ENCODE results near the gene CD22.
A peak's percentile ranks its signal among the peaks of the same experiment; 100 is the strongest.

Gene CD22

GRCh38 chr19:35336166-35336955 lies 7.4 kb downstream of the CD22 start:
- TF ChIP-seq EZH2phosphoT487 (IDR thresholded peaks at IDR 0.05; ENCODE audit: borderline replicate concordance, low read length) (no peak), CTCF (IDR thresholded peaks at IDR 0.05; ENCODE audit: low read depth, low read length, poor library complexity, severe bottlenecking) (no peak)
- no peaks in the 10 kb centered on the region for H3K9me3 ChIP-seq (ENCODE audit: control insufficient read depth, insufficient read depth, low read length)
- peaks cover 89% of the 10 kb centered on the region for H3K79me2 ChIP-seq (ENCODE audit: control insufficient read depth, low read length)
- H3K4me2 ChIP-seq (ENCODE audit: low read length) = peak overlapping the region; percentile 9; the same call in 1 of the 2 replicates
- peaks cover 100% of the 10 kb centered on the region for H3K36me3 ChIP-seq (ENCODE audit: control insufficient read depth, low read length)
- peaks cover 96% of the 10 kb centered on the region for H3K4me1 ChIP-seq (ENCODE audit: control insufficient read depth, low read length)
- no peaks in the 10 kb centered on the region for H3K9me2 ChIP-seq (replicated peaks; ENCODE audit: control insufficient read depth, low read length)
- no peak overlapping the region; the same call in 1 of the 2 replicates for H3K4me3 ChIP-seq (ENCODE audit: low read length)
- H4K20me1 ChIP-seq (ENCODE audit: control insufficient read depth, insufficient read depth, low read depth, low read length) = peaks cover 37% of the 10 kb centered on the region
- H3F3A ChIP-seq (ENCODE audit: control insufficient read depth, insufficient read depth) = peaks cover 60% of the 10 kb centered on the region
- H3K27me3 ChIP-seq (ENCODE audit: control insufficient read depth, low read length) = no peaks in the 10 kb centered on the region
- H3K27ac ChIP-seq (ENCODE audit: low read depth, low read length) = 0 out of 2 replicates have a peak overlapping the region, but pooled peaks have one; percentile 24

- no peaks in the 10 kb centered on the region for H3K9me2 ChIP-seq (replicated peaks; ENCODE audit: control insufficient read depth, low read length)
- peaks cover 57% of the 10 kb centered on the region for H3F3A ChIP-seq (ENCODE audit: control insufficient read depth, insufficient read depth)
- peaks cover 97% of the 10 kb centered on the region for H3K4me1 ChIP-seq (ENCODE audit: control insufficient read depth, low read length)
- peaks cover 82% of the 10 kb centered on the region for H3K79me2 ChIP-seq (ENCODE audit: control insufficient read depth, low read length)
- peak overlapping the region; percentile 23; the same call in 1 of the 2 replicates for H3K4me2 ChIP-seq (ENCODE audit: low read length)
- peaks cover 42% of the 10 kb centered on the region for H4K20me1 ChIP-seq (ENCODE audit: control insufficient read depth, insufficient read depth, low read depth, low read length)
- no peaks in the 10 kb centered on the region for H3K9me3 ChIP-seq (ENCODE audit: control insufficient read depth, insufficient read depth, low read length)
- 0 out of 2 replicates have a peak overlapping the region, but pooled peaks have one; percentile 24 for H3K27ac ChIP-seq (ENCODE audit: low read depth, low read length)
- H3K4me3 ChIP-seq (ENCODE audit: low read length) = 0 out of 2 replicates have a peak overlapping the region, but pooled peaks have one; percentile 12
- no peaks in the 10 kb centered on the region for H3K27me3 ChIP-seq (ENCODE audit: control insufficient read depth, low read length)
- peaks cover 100% of the 10 kb centered on the region for H3K36me3 ChIP-seq (ENCODE audit: control insufficient read depth, low read length)
- TF ChIP-seq CTCF (IDR thresholded peaks at IDR 0.05; ENCODE audit: low read depth, low read length, poor library complexity, severe bottlenecking) (no peak), EZH2phosphoT487 (IDR thresholded peaks at IDR 0.05; ENCODE audit: borderline replicate concordance, low read length) (no peak)
Measured at GRCh38 chr19:35337097-35337983, 8.4 kb downstream of the CD22 start.

DNA sequence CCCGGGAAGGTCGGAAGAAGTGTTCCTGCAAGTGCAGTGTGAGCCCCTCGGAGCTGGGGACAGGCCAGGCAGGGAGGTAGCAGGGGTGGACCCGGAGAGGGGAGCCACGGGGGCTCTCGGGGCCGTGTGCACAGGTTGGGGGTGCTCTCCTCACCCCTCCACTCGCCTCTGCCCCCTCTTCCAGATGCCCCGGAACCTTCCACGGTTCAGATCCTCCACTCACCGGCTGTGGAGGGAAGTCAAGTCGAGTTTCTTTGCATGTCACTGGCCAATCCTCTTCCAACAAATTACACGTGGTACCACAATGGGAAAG lies 9.0 kb downstream of the CD22 start:
- H3K4me1 ChIP-seq (ENCODE audit: control insufficient read depth, low read length) = peaks cover 97% of the 10 kb centered on the region
- peak overlapping the region; percentile 23 for H3K4me2 ChIP-seq (ENCODE audit: low read length)
- no peak for TF ChIP-seq EZH2phosphoT487 (IDR thresholded peaks at IDR 0.05; ENCODE audit: borderline replicate concordance, low read length)
- no peak for TF ChIP-seq CTCF (IDR thresholded peaks at IDR 0.05; ENCODE audit: low read depth, low read length, poor library complexity, severe bottlenecking)
- peaks cover 46% of the 10 kb centered on the region for H4K20me1 ChIP-seq (ENCODE audit: control insufficient read depth, insufficient read depth, low read depth, low read length)
- no peaks in the 10 kb centered on the region for H3K27me3 ChIP-seq (ENCODE audit: control insufficient read depth, low read length)
- H3F3A ChIP-seq (ENCODE audit: control insufficient read depth, insufficient read depth) = peaks cover 57% of the 10 kb centered on the region
- H3K79me2 ChIP-seq (ENCODE audit: control insufficient read depth, low read length) = peaks cover 76% of the 10 kb centered on the region
- H3K9me2 ChIP-seq (replicated peaks; ENCODE audit: control insufficient read depth, low read length) = no peaks in the 10 kb centered on the region
- H3K27ac ChIP-seq (ENCODE audit: low read depth, low read length) = peak overlapping the region; percentile 3; the same call in 1 of the 2 replicates
- peaks cover 100% of the 10 kb centered on the region for H3K36me3 ChIP-seq (ENCODE audit: control insufficient read depth, low read length)
- H3K4me3 ChIP-seq (ENCODE audit: low read length) = no peak overlapping the region
- H3K9me3 ChIP-seq (ENCODE audit: control insufficient read depth, insufficient read depth, low read length) = no peaks in the 10 kb centered on the region

All from DOHH2 (cell line).